MCF 10A (cell line): ENCODE data around the gene MATCAP1. TPM values are rescaled to one million over a fixed set of nuclear protein-coding genes. Genes with fewer than 3 reads are reported as not detected.

Experiments
- BruUV-seq: library from RNA; stranded (reverse); fragments of 400-500 nt; replicated peaks from 2 replicates; lab custom pipeline; 2021; lab: Mats Ljungman, UMichigan
- CTCF ChIA-PET: fragments of 300-600 bp; sonication (Branson Sonifier 250); formaldehyde crosslinking; extraction: SDS; loops from one replicate; lab custom pipeline; 2021; ENCODE audit warnings: antibody characterized with exemption, inconsistent platforms; lab: Yijun Ruan, JAX
- POLR2A ChIA-PET: fragments of 300-600, 350-650 bp; sonication (Branson Sonifier 250); formaldehyde crosslinking; extraction: SDS; loops from one replicate; lab custom pipeline; 2020; ENCODE audit warnings: antibody characterized with exemption, inconsistent platforms; lab: Yijun Ruan, JAX
- DNase-seq: peaks from one replicate; pipeline ENCODE4 v3.0.0-alpha.2; 2018; ENCODE audit not compliant: unreplicated experiment
- H3K27ac Mint-ChIP-seq: one replicate; pipeline ENCODE4 v1.8.0; 2022; ENCODE audit warnings: mild to moderate bottlenecking, low read depth, mixed read lengths; ENCODE audit not compliant: unreplicated experiment
- H3K27me3 Mint-ChIP-seq: one replicate; pipeline ENCODE4 v1.8.0; 2022; ENCODE audit warnings: mixed read lengths; ENCODE audit not compliant: insufficient read depth, unreplicated experiment
- H3K36me3 Mint-ChIP-seq: one replicate; pipeline ENCODE4 v1.8.0; 2022; ENCODE audit warnings: mild to moderate bottlenecking, moderate library complexity, mixed read lengths; ENCODE audit not compliant: insufficient read depth, unreplicated experiment
- H3K4me1 Mint-ChIP-seq: one replicate; pipeline ENCODE4 v1.8.0; 2022; ENCODE audit warnings: mixed read lengths; ENCODE audit not compliant: insufficient read depth, unreplicated experiment
- H3K4me3 Mint-ChIP-seq: one replicate; pipeline ENCODE4 v1.8.0; 2022; ENCODE audit warnings: mild to moderate bottlenecking, moderate library complexity, mixed read lengths; ENCODE audit not compliant: unreplicated experiment
- H3K9me3 Mint-ChIP-seq: one replicate; pipeline ENCODE4 v1.8.0; 2022; ENCODE audit warnings: mixed read lengths; ENCODE audit not compliant: unreplicated experiment
- intact Hi-C: fragments of 100-400 bp; cut with micrococcal nuclease; formaldehyde crosslinking; loops from 2 replicates; pipeline ENCODE4 v1.14.1; 2022
- total RNA-seq: library from RNA; stranded (reverse); gene quantifications from 2 replicates; pipeline ENCODE4 v1.2.3, GENCODE V29; 2022
- TF ChIP-seq, protein P1 (sequence below): fragments of 200-600 bp; IDR thresholded peaks from one replicate; pipeline ENCODE4 v1.8.0; 2022; ENCODE audit warnings: antibody characterized with exemption, mild to moderate bottlenecking; ENCODE audit not compliant: unreplicated experiment

The MATCAP1 gene
- total RNA-seq, 1 experiment from 2014 or later: 18.1 TPM

GRCh38 chr16:67182288-67182687, 1.5 kb downstream of the MATCAP1 start:
- intact Hi-C loops: loop anchor here (5.0 kb wide), 1 partner anchor 285 kb away; no protein-coding TSS in a partner anchor
- CTCF ChIA-PET: interaction anchor here (0.6 to 2.0 kb wide), 5 partner anchors 9 to 188 kb away, joined by 3 to 10 read pairs (median 4); partner anchors contain the start of genes ELMO3, FBXL8 and TRADD
- TSS peak; percentile 28 for BruUV-seq
- Mint-ChIP-seq H3K9me3 (no peaks in the 10 kb centered on the region), H3K27ac (no peak overlapping the region), H3K4me1 (peaks cover 20% of the 10 kb centered on the region), H3K4me3 (no peak overlapping the region), H3K27me3 (no peaks in the 10 kb centered on the region), H3K36me3 (peaks cover 10% of the 10 kb centered on the region)
- POLR2A ChIA-PET: interaction anchor here (1.3 to 4.9 kb wide), 8 partner anchors 8 to 65 kb away, joined by 4 to 46 read pairs (median 10); partner anchors contain the start of genes ELMO3, FBXL8, FHOD1 and NOL3
- TF ChIP-seq, protein P1, sequence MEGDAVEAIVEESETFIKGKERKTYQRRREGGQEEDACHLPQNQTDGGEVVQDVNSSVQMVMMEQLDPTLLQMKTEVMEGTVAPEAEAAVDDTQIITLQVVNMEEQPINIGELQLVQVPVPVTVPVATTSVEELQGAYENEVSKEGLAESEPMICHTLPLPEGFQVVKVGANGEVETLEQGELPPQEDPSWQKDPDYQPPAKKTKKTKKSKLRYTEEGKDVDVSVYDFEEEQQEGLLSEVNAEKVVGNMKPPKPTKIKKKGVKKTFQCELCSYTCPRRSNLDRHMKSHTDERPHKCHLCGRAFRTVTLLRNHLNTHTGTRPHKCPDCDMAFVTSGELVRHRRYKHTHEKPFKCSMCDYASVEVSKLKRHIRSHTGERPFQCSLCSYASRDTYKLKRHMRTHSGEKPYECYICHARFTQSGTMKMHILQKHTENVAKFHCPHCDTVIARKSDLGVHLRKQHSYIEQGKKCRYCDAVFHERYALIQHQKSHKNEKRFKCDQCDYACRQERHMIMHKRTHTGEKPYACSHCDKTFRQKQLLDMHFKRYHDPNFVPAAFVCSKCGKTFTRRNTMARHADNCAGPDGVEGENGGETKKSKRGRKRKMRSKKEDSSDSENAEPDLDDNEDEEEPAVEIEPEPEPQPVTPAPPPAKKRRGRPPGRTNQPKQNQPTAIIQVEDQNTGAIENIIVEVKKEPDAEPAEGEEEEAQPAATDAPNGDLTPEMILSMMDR: no peak
- DNase-seq: no peak

GRCh38 chr16:67181346-67181745, 2.4 kb downstream of the MATCAP1 start:
- intact Hi-C loops: loop anchor here (5.0 kb wide), 1 partner anchor 284 kb away; no protein-coding TSS in a partner anchor
- no peaks in the 10 kb centered on the region for H3K9me3 Mint-ChIP-seq
- H3K4me1 Mint-ChIP-seq: peaks cover 26% of the 10 kb centered on the region
- H3K27ac Mint-ChIP-seq: no peak overlapping the region
- BruUV-seq: no TSS peak
- ChIA-PET CTCF (interaction anchor here (2.0 kb wide), 1 partner anchor 21 kb away, joined by 10 read pairs; the partner anchor contains the start of genes FBXL8 and TRADD), POLR2A (interaction anchor here (0.6 to 4.9 kb wide), 7 partner anchors 11 to 234 kb away, joined by 3 to 24 read pairs (median 4); partner anchors contain the start of genes E2F4, FBXL8, PHAF1 and TRADD)
- DNase-seq: peak; percentile 74
- TF ChIP-seq, protein P1: no peak
- H3K36me3 Mint-ChIP-seq: peaks cover 10% of the 10 kb centered on the region
- H3K4me3 Mint-ChIP-seq: no peak overlapping the region
- H3K27me3 Mint-ChIP-seq: no peaks in the 10 kb centered on the region

- Mint-ChIP-seq H3K4me3 (no peak overlapping the region), H3K36me3 (peaks cover 20% of the 10 kb centered on the region), H3K27me3 (no peaks in the 10 kb centered on the region), H3K4me1 (peaks cover 33% of the 10 kb centered on the region), H3K27ac (no peak overlapping the region), H3K9me3 (no peaks in the 10 kb centered on the region)
- TF ChIP-seq, protein P1: no peak
- POLR2A ChIA-PET: interaction anchor here (1.1 kb wide), 1 partner anchor 152 kb away, joined by 3 read pairs; no protein-coding TSS in a partner anchor
- intact Hi-C loops: loop anchor here (5.0 kb wide), 1 partner anchor 283 kb away; no protein-coding TSS in a partner anchor
- CTCF ChIA-PET: interaction anchor here (2.0 kb wide), 1 partner anchor 19 kb away, joined by 10 read pairs; the partner anchor contains the start of genes FBXL8 and TRADD
- no TSS peak for BruUV-seq
- no peak for DNase-seq
Measured at GRCh38 chr16:67180166-67180565, 3.6 kb downstream of the MATCAP1 start.

GRCh38 chr16:67179421-67180080, 4.2 kb downstream of the MATCAP1 start:
- no peaks in the 10 kb centered on the region for H3K27me3 Mint-ChIP-seq
- no peak for DNase-seq
- intact Hi-C loops: loop anchor here (5.0 kb wide), 1 partner anchor 282 kb away; no protein-coding TSS in a partner anchor
- no peak overlapping the region for H3K27ac Mint-ChIP-seq
- POLR2A ChIA-PET: interaction anchor here (0.7 to 1.7 kb wide), 4 partner anchors 10 to 237 kb away, joined by 3 to 6 read pairs (median 3); partner anchors contain the start of gene NOL3
- BruUV-seq: no TSS peak
- H3K4me1 Mint-ChIP-seq: peaks cover 31% of the 10 kb centered on the region
- TF ChIP-seq, protein P1: peak; percentile 2
- CTCF ChIA-PET: no interaction called here
- H3K9me3 Mint-ChIP-seq: no peaks in the 10 kb centered on the region
- no peak overlapping the region for H3K4me3 Mint-ChIP-seq
- peaks cover 26% of the 10 kb centered on the region for H3K36me3 Mint-ChIP-seq
